ENCODE results near the gene IL5. TPM values are rescaled to one million over a fixed set of nuclear protein-coding genes. Genes with fewer than 3 reads are reported as not detected.
A peak's percentile ranks its signal among the peaks of the same experiment; 100 is the strongest.

Gene IL5
- total and polyA plus RNA-seq, 8 donors = not detected

DNA sequence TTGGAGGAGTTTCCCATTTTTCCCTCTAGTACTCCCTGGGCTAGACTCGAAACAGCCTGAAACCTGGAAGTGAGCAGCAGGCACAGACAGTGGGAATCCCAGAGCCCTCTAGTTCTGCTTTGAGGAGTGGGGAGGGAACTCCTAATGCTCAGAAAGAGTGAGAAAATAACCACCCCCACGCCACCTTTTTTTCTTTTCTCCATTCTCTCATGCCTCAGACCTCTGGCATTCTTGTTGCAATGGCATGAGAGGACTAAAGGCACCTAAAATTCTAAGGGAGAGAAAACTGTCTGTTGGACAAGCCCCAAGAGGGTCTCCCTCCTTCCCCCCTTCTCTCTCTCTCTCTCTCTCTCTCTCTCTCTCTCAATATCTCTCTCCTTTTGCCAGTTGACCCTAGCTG is 37.7 kb downstream of the IL5 start:
- no peaks in the 10 kb centered on the region for H3K36me3 ChIP-seq

DNA sequence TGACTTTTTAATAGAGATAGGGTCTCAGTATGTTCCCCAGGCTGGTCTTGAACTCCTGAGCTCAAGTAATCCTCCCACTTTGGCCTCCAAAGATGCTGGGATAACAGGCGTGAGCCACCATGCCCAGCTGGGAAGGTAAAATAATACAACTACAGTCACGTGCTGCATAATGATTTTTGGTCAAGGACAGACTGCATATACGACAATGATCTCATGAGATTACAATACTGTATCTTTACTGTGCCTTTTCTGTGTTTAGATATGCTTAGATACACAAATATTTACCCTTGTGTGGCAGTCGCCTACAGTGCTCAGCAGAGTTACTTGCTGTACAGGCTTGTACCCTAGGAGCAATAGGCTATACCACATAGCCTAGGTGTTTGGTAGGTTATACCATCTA is 38.6 kb downstream of the IL5 start:
- Histone ChIP-seq H3K36me3 (no peaks in the 10 kb centered on the region), H3K9me3 (no peaks in the 10 kb centered on the region), H3K4me1 (peaks cover 50 to 60% (median 57%) of the 10 kb centered on the region in 4 donors), H3K27ac (peak overlapping the region in 4 of 5 donors; percentile 62 to 82 (median 68)), H3K27me3 (no peaks in the 10 kb centered on the region), H3K4me3 (no peak overlapping the region)
- peak in 1 of 2 donors; percentile 22 for DNase-seq
- intact Hi-C loops (cut with DNase I; ENCODE audit: low total_unique reads) = loop anchor here (10.0 kb wide), 1 partner anchor 120 kb away; no protein-coding TSS in a partner anchor
- 35 to 65% (median 39%) methylated on average over 4 of the region's 4 CpGs for WGBS, 5 donors
- TF ChIP-seq POLR2AphosphoS5 (IDR thresholded peaks at IDR 0.05) (peak in 1 of 3 donors; percentile 27), EP300 (IDR thresholded peaks at IDR 0.05) (no peak), POLR2A (IDR thresholded peaks at IDR 0.05) (no peak)
- TF ChIP-seq, protein P1, sequence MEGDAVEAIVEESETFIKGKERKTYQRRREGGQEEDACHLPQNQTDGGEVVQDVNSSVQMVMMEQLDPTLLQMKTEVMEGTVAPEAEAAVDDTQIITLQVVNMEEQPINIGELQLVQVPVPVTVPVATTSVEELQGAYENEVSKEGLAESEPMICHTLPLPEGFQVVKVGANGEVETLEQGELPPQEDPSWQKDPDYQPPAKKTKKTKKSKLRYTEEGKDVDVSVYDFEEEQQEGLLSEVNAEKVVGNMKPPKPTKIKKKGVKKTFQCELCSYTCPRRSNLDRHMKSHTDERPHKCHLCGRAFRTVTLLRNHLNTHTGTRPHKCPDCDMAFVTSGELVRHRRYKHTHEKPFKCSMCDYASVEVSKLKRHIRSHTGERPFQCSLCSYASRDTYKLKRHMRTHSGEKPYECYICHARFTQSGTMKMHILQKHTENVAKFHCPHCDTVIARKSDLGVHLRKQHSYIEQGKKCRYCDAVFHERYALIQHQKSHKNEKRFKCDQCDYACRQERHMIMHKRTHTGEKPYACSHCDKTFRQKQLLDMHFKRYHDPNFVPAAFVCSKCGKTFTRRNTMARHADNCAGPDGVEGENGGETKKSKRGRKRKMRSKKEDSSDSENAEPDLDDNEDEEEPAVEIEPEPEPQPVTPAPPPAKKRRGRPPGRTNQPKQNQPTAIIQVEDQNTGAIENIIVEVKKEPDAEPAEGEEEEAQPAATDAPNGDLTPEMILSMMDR (IDR thresholded peaks at IDR 0.05) = no peak

More for the DNA sequence above, 37.7 kb downstream of the IL5 start:
- Histone ChIP-seq H3K9me3 (no peaks in the 10 kb centered on the region), H3K27ac (peak overlapping the region; percentile 62 to 82 (median 69)), H3K4me3 (no peak overlapping the region), H3K4me1 (peaks cover 41 to 51% (median 48%) of the 10 kb centered on the region in 4 donors), H3K27me3 (no peaks in the 10 kb centered on the region)
- 56 to 69% (median 59%) methylated on average over 2 of the region's 2 CpGs for WGBS, 5 donors
- intact Hi-C loops (cut with DNase I; ENCODE audit: low total_unique reads) = loop anchor here (10.0 kb wide), 1 partner anchor 121 kb away; no protein-coding TSS in a partner anchor
- DNase-seq = no peak
- TF ChIP-seq, protein P1 (IDR thresholded peaks at IDR 0.05) = no peak
- TF ChIP-seq POLR2A (IDR thresholded peaks at IDR 0.05) = no peak
- no peak for TF ChIP-seq POLR2AphosphoS5 (IDR thresholded peaks at IDR 0.05)
- TF ChIP-seq EP300 (IDR thresholded peaks at IDR 0.05) = no peak

DNA sequence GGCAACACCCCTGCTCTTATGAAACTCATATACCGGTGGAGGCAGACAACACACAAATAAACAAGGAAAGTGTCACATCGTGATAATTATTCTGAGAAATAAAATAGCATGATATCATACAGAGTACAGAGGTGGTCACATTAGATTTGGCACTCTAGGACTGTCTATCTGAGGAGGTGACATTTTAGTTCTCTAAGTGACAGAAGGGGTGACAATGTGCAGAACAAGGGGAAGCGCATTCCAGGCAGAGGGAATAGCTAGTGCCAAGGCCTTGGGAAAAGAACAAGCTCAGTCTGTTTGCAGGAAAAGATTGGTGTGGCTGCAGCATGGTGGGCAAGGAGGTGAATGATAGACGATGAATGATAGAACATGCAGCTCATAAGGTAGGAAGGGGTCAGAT is 40.1 kb downstream of the IL5 start:
- Histone ChIP-seq H3K27me3 (no peaks in the 10 kb centered on the region), H3K36me3 (no peaks in the 10 kb centered on the region), H3K9me3 (no peaks in the 10 kb centered on the region), H3K27ac (peak overlapping the region in 4 of 5 donors; percentile 94 to 100 (median 98)), H3K4me1 (peaks cover 57 to 75% (median 72%) of the 10 kb centered on the region in 4 donors), H3K4me3 (no peak overlapping the region)
- 69 to 86% (median 77%) methylated on average over 4 of the region's 4 CpGs for WGBS, 5 donors
- DNase-seq = no peak
- intact Hi-C loops (cut with DNase I; ENCODE audit: low total_unique reads) = loop anchor here (10.0 kb wide), 1 partner anchor 118 kb away; no protein-coding TSS in a partner anchor
- TF ChIP-seq, protein P1 (IDR thresholded peaks at IDR 0.05) = no peak
- TF ChIP-seq POLR2AphosphoS5 (IDR thresholded peaks at IDR 0.05) (no peak), POLR2A (IDR thresholded peaks at IDR 0.05) (no peak), EP300 (IDR thresholded peaks at IDR 0.05) (no peak)

DNA sequence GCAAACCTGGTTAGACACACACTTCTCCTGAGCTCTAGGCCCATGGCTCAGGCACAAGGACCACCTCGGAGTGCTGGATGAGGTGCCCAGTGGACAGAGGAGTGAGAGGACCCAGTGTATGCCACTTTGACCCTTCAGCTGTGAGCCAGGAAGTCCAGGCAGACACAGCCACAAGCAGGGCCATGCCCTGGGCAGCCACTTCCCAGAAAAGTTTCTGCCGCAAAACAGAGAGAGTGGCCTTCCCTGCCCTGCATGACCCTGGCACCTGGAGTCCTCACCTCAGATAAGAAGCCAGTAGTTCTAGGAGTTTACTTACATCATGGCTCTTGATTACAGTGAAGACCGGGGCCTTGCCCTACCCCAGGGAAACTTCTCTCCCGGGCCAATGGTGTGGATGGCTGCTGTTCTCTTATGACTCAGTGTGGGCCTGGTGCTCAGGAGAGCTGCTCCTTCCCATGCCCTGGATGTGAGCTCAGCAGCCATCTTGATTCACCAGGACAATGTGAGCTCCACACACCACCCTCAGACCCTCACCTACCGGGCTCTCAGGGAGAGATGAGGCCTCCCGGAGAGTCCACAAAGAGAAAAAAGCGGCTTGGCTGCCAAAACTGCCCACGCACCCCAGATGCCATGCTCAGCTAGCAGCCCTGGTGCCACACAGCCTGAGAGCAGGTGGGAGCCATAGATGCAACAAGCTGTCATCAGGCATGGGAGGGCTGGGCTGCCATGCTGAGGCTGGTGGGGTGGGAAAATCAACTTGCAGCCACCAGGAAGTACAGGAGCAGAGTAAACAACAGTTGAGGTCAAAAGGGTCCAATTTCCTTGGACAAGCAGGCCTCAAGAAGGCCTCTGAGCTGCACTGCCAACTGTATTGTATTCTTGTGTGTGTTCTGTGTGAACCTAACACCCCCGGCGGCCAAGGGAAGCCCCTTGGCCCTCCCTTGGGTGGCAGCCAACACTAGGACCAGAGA is 41.1 kb downstream of the IL5 start:
- intact Hi-C loops (cut with DNase I; ENCODE audit: low total_unique reads) = loop anchor here (10.0 kb wide), 1 partner anchor 117 kb away; no protein-coding TSS in a partner anchor
- TF ChIP-seq POLR2AphosphoS5 (IDR thresholded peaks at IDR 0.05) (peak in 2 of 3 donors; percentile 37 to 41), POLR2A (IDR thresholded peaks at IDR 0.05) (no peak), EP300 (IDR thresholded peaks at IDR 0.05) (no peak)
- TF ChIP-seq, protein P1 (IDR thresholded peaks at IDR 0.05) = no peak
- no peak overlapping the region for H3K4me3 ChIP-seq
- H3K4me1 ChIP-seq = peaks cover 67 to 85% (median 81%) of the 10 kb centered on the region in 4 donors
- H3K36me3 ChIP-seq = no peaks in the 10 kb centered on the region
- H3K27me3 ChIP-seq = no peaks in the 10 kb centered on the region
- no peaks in the 10 kb centered on the region for H3K9me3 ChIP-seq
- 32 to 60% (median 47%) methylated on average over 10 of the region's 10 CpGs for WGBS, 5 donors
- DNase-seq = peak; percentile 61 to 65
- H3K27ac ChIP-seq = peak overlapping the region; percentile 91 to 100 (median 97)

Data from stomach (tissue), 9 donors.